SK-N-DZ (cell line): ENCODE results near the gene NCKAP5L.
"Not testable (repeated sequence)": the region's sequence is repeated elsewhere in the genome, so short reads cannot be mapped to it uniquely, and the experiment has no call there.

Source experiments
- DNase-seq: peaks from one replicate; pipeline ENCODE4 v3.0.0-alpha.2; 2015; ENCODE audit warnings: low spot score

Gene NCKAP5L

DNA sequence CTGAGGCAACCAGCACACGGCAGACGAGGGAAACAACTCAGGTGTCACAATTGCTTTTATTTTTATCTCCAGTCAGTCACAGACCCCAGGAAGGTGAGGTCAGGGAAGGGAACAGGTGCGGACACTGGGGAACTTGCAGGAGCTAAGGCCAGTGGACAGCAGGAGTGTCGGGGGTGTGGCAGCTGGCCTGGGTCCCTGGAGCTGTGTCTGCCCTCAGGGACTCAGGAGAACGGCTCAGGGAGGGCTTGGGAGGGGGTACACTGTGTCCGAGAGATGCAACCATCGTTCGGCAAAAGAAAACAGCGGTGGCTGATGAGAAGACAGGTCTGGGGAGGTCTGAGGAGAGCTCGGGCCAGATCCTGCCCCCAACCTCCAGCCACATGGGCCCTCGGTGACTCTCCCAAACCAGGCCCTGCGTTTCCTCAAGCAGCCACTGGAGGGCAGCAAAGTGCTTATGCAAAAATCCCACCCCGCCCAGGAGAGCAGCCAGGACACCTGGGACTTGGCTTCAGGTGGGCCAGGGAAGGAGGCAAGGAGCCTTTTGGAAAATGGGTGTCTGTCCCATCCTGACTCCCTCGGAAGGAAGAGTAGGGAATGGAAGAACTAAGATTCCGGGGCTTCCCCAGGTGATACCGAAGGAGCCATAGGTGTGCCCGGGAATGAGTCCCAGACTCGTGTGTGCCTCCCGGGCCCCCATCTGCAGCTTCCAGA is 38.8 kb upstream of the NCKAP5L start:
- DNase-seq = peak; percentile 74

DNA sequence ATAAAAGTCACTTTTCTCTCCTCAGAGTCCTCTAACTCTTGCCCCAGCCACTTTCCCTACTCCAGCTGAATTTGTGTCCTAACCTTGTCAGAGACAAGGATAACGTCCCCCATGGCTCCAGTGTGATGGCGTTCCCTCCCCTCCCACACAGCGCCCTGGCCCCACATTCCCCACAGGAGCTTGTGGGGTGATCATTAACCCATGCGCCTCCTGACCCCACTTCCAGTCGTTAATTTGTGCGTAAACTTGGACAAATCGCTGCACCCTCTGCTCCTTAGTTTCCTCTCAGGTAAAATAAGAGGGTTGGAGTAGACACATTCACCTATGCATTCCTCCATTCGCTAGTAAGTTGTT is 37.5 kb upstream of the NCKAP5L start:
- no peak for DNase-seq

DNA sequence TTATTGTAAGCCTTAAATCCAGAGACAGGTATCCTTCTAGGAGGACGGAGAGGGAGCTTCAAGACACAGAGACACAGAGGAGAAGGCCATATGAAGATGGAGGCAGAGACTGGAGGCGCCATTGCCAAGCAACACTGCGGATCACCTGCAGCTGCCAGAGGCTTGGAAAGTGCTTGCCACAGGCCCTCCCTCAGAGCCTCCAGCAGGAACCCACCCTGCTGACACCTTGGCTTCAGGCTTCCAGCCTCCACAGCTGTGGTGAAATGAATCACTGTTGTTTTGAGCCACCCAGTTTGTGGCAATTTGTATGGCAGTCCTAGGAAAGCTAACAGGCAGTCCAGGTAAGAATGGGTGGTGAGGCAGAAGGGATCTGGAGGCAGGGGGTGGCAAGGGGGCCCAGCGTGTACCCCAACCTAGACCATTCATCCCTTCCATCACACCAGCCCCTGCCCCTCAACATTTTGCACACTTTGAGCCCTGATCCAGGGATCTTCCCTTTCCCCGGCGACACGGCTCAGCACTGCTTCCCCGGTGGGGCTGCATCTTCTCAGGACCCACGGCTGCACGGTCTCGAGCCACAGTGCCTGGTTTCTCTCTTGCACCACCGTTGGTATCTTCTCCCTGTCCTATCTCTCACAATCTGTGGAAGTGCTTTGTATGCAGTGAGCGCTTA is 37.0 kb upstream of the NCKAP5L start:
- no peak for DNase-seq

DNA sequence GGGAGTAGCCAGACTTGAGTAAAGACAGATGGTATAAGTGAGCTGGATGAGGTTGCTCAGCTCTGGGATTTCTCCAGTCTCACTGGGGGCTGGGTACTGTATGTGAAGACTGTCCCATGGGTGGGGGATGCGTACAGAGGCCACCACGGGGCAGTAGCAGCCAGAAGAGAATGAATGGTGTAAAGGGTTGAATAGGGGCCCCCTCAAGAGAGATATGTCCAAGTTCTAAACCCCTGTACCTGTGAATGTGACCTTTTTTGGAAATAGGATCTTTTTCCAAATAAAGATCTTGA is 36.5 kb upstream of the NCKAP5L start:
- DNase-seq = no peak

DNA sequence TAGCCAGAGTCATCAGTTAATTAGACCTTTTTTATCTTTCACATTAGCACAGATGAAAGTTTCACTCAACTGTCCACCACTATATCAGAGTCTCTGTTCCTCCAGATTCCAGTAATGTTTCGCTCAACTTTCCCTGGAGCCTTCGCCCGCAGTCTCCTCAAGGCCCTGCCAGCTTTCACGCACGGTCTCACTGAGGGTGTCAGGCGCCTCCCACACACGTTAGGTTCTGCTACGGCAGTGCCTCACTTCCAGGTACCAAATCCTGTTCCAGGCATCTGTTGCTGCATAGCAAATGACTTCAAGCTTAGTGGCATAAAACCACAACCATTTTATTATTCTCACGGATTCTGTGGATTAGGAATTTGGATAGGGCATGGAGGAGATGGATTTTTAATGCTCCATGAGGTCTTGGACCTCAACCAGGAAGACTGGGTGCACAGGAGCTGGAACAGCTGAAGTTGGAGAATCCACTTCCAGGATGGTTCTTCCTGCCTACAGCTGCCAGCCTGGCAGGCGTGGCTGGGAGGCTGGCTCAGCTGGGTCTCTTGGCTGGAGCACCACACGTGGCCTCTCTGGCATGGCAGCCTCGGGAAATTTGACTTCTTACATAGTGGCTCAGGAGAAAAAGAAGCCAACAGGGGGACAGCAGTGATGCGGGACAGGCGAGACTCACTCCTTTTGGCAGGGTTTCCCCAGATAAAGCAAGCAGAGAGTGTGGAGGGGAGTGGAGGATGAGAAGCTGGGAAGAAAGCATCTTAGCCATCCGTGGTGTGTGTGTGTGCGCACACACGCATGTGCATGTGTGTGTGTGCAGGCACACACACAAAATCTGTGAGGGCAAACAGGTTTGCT is 36.0 kb upstream of the NCKAP5L start:
- no peak for DNase-seq

DNA sequence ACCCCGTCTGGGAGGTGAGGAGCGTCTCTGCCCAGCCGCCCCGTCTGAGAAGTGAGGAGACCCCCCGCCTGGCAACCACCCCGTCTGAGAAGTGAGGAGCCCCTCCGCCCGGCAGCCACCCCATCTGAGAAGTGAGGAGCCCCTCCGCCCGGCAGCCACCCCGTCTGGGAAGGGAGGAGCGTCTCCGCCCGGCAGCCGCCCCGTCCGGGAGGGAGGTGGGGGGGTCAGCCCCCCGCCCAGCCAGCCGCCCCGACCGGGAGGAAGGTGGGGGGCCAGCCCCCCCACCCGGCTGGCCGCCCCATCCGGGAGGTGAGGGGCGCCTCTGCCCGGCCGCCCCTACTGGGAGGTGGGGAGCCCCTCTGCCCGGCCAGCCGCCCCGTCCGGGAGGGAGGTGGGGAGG is 32.7 kb upstream of the NCKAP5L start:
- DNase-seq = not testable (repeated sequence)

DNA sequence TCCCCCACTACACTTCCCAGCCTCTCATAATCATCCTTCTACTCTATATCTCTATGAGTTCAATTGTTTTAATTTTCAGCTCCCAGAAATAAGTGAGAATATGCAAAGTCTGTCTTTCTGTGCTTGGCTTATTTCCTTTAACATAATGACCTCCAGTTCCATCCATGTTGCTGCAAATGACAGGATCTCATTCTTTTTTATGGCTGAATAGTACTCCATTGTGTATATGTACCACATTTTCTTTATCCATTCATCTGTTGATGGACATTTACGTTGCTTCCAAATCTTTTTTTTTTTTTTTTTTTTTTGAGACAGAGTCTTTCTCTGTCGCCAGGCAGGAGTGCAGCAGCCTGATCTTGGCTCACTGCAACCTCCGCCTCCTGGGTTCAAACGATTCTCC is 27.7 kb upstream of the NCKAP5L start:
- DNase-seq = not testable (repeated sequence)

DNA sequence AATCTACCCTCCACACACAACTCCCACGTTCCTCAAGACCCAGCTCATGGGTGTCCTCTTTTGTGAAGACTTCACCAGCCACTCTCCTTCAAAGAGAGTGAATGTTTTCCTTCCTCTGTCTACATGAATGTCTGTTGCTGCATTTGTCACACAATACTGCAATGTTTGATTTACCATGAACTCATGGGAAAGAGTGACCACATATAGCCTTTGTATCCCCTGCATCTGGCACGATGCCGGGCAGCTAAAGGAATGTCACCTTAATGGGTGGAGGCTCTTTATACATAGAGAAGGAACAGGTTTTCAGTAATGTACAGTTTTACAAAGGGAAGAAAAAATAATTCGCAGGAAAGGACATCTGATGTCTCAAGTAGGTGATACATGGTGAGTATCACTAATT is 26.8 kb upstream of the NCKAP5L start:
- no peak for DNase-seq

DNA sequence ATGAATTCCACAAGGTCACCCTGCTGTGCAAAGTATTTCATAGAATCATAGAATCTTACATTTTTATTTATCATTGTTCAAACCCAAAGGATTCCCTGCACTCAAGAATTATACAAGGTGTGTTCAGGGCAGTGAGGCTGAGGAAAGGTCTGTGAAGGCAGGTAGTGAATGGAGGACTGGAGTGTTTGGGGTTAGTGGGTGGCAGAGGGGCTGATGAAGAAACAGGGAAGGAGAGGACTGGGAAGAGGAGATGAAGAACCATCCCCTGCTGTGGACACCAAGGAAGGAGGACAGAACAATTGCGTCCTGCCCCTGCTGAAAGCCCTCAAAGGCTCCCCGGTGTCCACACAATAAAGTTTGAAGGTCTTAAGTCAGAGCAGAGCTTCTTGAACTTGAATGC is 25.5 kb upstream of the NCKAP5L start:
- DNase-seq = no peak

DNA sequence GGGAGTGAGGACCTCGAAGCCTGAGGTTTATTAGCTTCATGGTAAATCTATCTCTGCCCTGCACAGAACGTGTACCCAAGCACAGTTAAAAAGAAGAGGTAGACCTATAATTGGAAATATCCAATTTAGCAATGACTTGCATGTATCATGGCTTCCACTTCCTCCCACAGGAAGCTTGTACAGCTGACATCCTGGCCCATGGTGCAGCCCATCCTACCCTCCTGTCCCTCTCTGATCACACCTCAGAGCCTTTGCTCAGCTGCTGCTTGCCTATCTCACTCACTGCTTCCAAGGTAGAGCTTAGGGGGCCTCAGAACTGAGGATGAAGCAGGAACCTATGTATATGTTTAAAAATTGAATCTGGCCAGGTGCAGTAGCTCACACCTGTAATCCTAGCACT is 18.9 kb upstream of the NCKAP5L start:
- DNase-seq = no peak

DNA sequence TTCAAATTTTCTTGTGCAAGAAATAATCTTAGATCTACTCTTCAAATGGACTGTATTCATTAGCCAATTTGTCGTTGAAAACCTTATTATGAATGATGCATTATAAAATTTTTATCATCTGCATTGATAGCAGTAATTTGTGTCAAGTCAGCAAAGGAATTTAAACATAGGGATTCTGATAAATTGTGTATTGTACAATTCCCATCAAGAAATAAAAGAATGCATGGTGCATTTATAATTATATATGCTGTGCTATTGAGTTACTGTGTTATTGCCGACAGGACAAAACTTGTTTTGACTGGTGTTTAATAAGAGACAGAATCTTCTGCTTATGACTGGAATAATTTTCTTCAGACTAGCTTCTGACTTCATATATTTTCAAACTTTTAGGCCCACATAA is 17.8 kb upstream of the NCKAP5L start:
- no peak for DNase-seq

DNA sequence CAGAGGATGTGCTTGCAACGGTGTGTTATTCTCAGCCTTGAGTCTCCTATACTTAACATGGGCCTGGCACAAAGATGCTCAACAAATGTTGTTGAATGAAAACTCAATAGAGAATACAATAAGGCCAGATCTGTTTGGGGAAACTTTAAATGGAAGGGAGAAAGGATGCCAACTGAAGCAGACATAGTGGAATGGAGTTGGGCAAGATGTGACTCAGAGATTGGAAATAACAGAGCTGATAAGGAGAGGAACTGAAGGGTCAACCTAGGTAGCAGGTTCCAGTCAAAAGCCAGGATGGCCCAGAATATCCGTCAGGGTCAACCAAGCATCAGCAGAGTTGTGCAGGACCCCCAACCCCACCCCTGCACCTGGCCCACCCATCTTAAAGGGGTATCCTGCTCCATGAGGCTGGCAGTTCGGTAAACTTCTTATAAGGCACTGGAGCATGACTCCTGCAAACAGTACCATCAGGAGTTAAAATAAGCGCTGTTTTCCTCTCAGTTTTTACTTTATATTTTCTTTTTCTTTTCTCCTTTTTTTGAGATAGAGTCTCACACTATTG is 15.7 kb upstream of the NCKAP5L start:
- DNase-seq = no peak

DNA sequence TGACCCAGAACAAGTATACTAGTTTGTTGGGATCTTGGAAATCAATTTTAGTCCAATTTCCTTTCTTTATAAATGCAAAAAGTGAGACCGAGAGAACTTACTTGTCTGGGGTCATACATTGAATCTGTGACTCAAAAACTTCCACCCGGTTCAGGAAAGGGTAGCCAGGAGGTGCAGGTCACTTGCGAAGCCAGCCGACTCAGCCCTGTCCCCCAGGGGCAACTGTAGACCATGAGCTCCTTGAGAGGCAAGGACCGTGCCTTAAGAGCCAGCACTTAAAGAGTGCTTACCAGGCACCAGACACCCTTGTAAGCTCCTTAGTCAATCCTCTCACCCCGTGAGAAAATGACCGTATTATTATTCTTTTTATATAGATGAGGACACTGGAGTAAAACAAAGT is 15.2 kb upstream of the NCKAP5L start:
- DNase-seq = no peak

DNA sequence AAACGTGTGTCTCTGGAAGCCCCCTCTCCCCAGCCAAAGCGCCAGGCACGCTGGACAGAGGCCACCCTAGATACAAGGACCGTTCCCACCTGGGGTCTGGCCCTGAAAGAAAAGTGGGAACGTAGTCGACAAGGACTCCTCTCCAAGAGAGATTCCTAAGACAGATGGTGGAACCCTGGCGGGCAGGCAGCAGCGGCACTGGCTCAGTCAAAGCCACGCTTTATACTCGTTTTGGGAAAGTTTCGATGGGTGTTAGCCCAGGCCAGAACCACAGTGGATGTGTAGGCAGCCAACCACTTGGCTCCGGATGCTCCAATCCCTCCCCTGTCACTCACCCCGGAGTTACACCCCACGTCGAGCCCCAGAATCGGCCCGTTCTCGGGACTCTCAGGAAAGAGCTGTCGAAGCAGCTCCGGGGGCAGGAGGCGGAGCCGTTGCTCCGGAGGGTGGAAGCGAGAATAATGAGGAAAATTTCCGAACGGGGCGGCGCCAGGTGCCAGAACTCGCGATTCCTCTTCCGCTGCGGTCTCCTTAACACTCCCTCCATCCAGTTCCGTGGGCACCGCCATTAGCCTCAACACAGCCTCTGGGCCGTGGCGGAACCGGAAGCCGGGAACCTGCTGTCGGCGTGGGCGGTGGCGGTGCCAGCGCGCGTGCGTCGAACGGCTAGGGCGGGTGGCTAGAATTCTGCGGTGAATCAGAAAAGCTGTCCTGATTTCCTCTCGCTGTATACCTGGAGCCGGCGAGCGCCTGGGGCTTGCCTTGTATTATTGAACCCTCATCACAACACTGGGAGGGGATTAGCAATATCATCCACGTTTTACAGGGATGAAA is 14.5 kb upstream of the NCKAP5L start, which contains the start of gene BCDIN3D:
Gene BCDIN3D (minus strand): TSS at position 588 of the 834 bp plus-strand sequence. CDS start 19 bp downstream, at position 569.
- peak; percentile 86 for DNase-seq

DNA sequence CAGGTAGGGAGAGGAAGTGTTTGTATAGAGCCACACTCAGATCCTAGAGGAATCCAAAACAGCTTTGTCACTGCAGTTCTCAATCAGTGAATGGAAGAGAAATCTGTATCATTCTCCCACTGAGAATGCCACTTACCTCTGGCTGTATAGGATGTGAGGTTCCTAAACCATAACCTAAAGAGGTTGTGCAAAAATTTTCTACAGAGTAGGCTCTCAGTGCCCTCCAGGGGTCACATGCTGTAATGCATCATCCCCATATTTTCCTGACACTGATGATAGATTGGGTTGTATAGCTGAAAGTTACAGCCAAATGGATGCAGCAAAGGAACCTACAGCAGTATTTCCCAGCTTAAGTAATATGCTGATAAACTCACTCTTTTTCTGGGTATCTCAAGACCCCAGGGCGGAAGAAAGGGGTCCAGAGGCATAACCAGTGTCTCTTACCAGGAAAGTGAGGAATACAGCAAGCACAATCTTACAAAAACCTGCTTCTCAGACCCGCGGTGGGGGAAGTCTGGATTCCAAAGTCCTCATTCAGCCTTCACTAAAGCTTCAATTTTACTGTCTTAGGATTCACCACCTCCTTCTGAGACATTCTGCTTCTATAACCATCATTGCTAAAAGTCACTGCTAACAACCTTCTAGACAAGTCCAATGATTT is 10.9 kb upstream of the NCKAP5L start:
- peak; percentile 48 for DNase-seq

DNA sequence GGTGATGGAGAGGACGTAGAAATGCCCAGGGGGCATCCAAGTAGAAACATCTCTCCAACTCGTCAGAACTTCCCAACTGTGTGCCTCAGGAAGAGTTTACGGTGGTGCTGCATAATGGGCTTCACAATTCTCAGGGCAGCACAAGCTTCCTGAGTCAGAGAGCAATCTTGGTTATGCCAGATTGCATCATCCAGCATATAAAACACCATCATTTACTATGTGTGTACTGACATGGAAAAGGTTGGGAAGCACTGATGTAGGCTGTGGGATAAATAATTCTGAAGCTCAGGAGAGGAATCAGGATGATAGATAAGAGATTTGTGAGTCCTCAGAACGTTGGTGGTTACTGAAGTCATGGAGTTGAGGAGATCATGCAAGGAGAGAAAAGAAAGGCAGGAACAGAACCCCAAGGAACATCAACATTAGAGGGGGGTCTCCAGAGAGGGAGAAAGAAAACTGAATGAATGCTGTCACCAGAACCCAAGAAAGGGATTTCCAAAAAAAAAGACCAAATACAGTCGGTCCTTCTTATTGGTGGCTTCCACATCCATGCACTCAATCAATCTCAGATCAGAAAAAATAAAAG is 4.7 kb upstream of the NCKAP5L start:
- no peak for DNase-seq

DNA sequence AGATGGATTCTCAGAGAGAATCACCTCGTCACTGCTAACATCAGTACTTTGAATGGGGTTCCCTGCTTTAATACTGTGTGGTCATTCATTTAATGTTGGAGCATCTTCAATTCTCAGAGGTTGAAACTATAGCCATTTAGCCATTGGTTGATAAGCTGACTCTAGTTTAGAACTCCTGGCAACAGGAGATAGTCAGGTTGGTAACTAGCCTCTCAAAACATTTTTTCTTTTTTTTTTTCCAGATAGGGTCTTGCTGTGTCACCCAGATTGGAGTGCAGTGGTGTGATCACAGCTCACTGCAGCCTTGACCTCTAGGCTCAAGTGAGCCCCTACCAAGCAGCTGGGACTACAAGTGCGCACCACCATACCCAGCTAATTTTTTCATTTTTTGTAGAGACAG is 3.5 kb upstream of the NCKAP5L start:
- no peak for DNase-seq

DNA sequence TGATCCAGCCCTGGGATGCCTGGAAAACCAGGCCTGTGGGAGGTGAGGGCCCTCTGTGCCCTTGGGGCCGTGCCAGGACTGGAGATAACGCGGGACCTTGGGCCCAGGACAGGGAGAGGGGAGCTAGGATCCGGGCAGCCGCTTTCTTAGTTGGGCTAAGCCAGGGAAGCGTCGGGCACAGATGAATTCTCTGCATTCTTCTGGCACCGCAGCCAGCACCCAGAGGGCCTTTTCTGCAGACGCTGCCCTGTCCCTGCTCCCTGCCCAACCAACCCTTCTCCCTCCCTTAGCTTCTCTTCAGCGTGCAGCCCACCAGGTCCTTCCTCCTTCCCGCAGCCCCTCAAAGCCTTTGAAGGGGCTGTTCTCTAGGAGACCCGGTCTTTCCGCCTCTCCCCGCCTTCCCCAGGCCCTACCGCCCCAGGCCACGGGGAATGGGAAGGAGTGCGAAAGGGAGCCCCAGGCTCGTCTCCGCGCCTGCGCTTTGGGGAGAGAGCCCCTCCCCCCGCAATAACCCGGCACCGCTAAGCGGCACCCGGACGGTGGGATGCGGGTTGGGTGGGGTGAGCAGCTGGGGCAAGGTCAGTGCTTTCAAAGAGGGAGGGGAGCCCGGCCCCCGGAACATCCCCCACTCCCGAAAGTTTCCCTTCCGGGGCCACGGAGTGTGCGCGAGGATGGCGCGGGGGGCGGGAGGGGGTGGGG is 663 bp downstream of the NCKAP5L start:
- peak; percentile 86 for DNase-seq

DNA sequence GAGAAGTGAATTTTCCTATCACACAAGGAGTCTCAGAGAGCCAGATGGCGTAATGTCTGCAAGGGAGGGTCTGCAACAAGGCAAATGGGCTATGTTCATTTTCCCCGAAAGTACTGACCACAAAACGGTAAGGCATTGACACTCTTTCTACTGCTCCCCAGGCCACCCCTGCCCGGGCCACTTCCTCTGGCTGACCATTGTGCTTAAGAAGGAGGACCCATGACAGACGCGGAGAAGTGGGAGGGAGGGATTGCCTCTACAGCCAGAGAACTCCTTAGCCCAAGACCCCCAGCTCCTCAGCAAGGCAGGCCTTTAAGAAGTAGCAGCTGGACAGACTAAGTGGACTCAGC is 1.2 kb downstream of the NCKAP5L start:
- no peak for DNase-seq

DNA sequence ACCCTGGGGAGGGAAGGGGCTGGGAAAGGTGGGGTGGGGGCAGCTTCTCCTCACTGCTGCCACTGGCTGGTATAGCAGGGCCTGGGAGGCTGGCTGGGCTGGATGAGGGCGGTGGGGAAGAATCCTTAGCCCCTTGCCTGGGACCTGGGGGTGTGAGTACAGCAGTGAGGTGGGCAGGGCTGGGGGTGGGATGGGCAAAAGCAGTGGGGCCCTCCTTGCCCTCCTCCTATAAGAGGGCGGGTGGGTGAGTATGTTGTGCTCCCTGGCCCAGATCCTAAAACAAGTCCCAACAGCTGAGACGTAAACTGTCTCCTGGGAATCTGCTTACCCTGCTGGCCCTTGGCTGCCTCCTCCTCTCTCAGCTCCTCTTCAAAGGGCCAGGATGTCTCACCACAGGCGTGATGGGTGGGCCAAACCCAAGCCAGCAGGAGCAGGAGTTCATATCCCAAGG is 2.2 kb downstream of the NCKAP5L start:
- DNase-seq = no peak
